IPS-18c (cell line): ENCODE results near the gene FGF11.
"Not testable (repeated sequence)": the region's sequence is repeated elsewhere in the genome, so short reads cannot be mapped to it uniquely, and the experiment has no call there.

Source experiments
- H3K4me3 ChIP-seq: 2 replicates; pipeline ENCODE4 v1.7.0; 2013; ENCODE audit warnings: low read depth, mild to moderate bottlenecking, low read length, moderate library complexity; ENCODE audit not compliant: insufficient read depth
- H3K9me3 ChIP-seq: one replicate; pipeline ENCODE4 v1.6.1; 2013; ENCODE audit warnings: mild to moderate bottlenecking, low read length, moderate library complexity; ENCODE audit not compliant: control insufficient read depth, insufficient read depth

FGF11 gene

GRCh38 chr17:7481842-7482741 is 42.8 kb downstream of the FGF11 start:
- not testable (repeated sequence) for H3K9me3 ChIP-seq, H3K4me3 ChIP-seq

GRCh38 chr17:7482742-7483088 is 43.4 kb downstream of the FGF11 start:
- not testable (repeated sequence) for H3K4me3 ChIP-seq

DNA sequence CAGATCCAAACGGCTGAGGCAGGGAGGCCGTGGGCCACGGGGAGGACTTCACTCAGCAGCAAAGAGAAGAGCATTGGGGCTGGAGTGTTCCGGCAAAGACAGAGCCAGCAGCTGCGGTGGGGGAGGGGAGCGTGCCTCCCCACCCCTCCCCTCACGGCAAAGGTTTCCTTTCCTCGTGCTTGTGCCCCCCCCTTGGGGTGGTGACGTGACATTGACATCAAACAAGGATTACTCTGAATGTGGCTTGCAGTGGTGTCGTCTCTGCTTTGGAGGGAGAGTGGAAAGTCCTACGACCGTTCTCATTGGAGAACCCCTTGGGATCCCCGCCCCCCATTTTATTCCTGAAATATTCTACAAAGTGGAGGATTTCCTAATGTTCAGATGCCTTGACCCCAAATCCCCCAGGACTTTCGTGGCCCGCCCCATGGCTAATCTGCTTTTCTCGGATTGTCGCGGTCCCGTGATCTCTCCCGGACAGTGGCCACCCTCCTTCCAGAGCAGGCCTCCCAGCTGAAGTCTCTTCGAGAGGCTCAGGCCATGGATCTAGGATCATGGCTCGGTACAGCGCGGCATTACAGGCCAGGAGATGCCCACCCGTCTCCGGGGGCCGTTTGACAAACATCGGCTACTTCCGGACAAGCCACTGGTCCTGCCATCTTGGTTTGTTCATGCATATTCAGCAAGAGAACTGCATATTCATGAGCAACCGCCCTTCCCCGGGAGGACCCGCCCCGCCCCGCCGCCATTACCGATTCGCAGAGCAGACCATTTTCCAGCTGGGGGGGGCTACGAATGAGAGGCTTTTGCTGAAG is 44.1 kb downstream of the FGF11 start:
- Histone ChIP-seq H3K4me3 (peak overlapping the region; percentile 77), H3K9me3 (no peaks in the 10 kb centered on the region)

More at GRCh38 chr17:7482742-7483088, 43.4 kb downstream of the FGF11 start:
- not testable (repeated sequence) for H3K9me3 ChIP-seq

DNA sequence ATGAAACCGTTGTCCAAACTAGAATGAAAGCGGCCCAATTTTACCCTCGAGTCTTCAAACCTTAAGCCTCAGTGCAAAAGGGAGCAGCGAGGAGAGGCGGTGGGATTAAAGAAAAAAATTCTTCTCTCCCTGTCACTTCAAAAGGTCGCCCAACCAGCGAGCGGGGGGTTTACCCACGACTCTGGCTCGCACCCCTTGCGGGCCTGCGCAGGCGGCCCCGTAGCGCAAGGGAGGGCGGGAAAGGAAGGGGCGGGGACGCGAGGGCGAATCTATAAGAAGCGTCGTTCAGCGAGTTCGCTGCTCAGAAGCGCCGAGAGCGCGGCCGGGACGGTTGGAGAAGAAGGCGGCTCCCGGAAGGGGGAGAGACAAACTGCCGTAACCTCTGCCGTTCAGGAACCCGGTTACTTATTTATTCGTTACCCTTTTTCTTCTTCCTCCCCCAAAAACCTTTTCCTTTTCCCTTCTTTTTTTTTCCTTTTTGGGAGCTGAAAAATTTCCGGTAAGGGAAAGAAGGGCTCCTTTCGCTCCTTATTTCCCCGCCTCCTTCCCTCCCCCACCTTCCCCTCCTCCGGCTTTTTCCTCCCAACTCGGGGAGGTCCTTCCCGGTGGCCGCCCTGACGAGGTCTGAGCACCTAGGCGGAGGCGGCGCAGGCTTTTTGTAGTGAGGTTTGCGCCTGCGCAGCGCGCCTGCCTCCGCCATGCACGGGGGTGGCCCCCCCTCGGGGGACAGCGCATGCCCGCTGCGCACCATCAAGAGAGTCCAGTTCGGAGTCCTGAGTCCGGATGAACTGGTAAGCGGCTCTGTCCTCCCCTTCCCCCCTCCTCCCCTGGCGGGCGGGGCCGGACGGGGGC is 45.0 kb downstream of the FGF11 start, which contains the start of gene POLR2A:
Gene POLR2A, plus strand, starts transcription at position 300 of the 852 bp plus-strand sequence.
- peak within 1 kb of the TSS; percentile 77 for H3K4me3 ChIP-seq
- no peaks in the 10 kb centered on the region for H3K9me3 ChIP-seq

DNA sequence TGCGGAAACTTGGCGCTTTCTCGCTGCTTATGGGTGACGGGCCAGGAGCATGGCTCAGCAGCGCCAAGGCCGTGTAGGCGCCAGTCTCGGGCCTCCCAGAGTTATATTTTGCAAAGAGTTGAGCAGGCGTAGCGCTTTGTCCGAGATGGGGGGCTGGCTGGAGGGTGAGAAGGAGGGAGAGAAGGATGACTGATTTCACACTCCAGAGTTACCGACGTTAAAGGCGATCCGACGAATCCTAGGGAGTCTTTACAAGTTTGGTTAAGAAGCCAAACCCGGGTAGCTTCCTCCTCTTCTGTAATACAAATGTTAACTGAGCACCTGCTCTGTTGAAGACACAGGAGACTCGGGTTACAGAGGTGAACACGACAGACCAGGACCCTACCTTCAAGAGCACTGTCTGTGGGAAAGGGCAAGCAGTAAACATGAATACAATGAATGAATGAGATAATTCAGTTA is 45.6 kb downstream of the FGF11 start:
- no peaks in the 10 kb centered on the region for H3K9me3 ChIP-seq
- peak overlapping the region; percentile 73 for H3K4me3 ChIP-seq

GRCh38 chr17:7486181-7486580 is 46.9 kb downstream of the FGF11 start:
- peak overlapping the region; percentile 73; the same call in 1 of the 2 replicates for H3K4me3 ChIP-seq
- H3K9me3 ChIP-seq, result no peaks in the 10 kb centered on the region

DNA sequence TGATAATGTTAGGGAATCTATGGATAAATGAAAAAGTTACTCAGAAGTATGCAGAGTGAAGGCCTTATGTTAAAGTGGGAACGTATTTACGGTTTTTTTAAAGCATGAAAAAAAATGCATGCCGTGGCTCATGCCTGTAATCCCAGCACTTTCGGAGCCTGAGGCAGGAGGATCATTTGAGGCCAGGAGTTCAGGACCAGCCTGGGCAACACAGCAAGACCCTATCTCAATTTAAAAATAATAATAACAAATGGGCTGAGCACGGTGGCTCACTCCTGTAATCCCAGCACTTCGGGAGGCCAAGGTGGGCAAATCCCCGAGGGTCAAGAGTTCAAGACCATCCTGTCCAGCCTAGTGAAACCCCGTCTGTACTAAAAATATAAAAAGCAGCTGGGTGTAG is 50.8 kb downstream of the FGF11 start:
- Histone ChIP-seq H3K9me3 (no peaks in the 10 kb centered on the region), H3K4me3 (no peak overlapping the region)

DNA sequence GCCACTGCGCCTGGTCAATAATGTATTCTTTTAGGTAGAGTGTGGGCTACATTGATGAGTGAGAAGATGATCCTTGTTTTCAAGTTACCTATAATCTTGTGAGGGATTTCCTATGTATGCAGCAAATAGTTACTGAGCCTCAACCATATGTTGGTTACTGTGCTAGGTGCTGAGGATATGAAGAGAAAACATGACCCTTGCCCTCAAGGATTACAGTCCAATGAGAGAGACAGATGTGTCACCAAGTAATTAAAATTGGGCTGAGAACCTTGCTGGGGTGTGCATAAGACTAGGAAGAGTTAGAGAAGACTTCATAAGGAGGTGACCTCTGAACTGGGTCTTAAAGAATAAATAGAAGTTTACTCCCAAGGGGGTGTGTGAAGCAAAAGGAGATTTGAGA is 52.3 kb downstream of the FGF11 start:
- H3K9me3 ChIP-seq, result no peaks in the 10 kb centered on the region
- H3K4me3 ChIP-seq, result no peak overlapping the region

DNA sequence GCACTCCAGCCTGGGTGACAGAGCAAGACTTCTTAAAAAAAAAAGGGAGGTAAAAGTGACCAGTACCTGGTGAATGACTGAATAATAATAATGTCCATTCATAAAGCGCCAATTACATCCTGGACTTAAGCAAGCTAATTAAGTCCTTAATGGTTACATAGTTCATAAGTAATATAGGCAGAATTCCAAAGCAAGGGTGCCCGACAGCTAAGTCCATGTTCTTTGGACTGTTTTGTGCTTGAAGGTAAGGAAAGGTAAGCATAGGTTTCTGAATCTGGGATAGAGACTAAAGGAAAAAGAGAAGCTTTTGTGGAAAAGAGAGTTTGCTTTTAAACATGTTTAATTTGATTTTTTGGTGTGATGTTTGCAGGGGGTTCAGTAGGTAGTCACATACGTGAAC is 54.6 kb downstream of the FGF11 start:
- Histone ChIP-seq H3K4me3 (no peak overlapping the region), H3K9me3 (no peaks in the 10 kb centered on the region)
